Activated CD4-positive, alpha-beta T cell treated with anti-CD3 and anti-CD28 coated beads for 48 hours (primary cell): Measurements from ENCODE around the gene RASGEF1C.
"Not testable (repeated sequence)": the region's sequence is repeated elsewhere in the genome, so short reads cannot be mapped to it uniquely, and the experiment has no call there.

Experiments
- DNase-seq: peaks from one replicate; pipeline ENCODE4 v3.0.0-alpha.2; 2020

The RASGEF1C gene

DNA sequence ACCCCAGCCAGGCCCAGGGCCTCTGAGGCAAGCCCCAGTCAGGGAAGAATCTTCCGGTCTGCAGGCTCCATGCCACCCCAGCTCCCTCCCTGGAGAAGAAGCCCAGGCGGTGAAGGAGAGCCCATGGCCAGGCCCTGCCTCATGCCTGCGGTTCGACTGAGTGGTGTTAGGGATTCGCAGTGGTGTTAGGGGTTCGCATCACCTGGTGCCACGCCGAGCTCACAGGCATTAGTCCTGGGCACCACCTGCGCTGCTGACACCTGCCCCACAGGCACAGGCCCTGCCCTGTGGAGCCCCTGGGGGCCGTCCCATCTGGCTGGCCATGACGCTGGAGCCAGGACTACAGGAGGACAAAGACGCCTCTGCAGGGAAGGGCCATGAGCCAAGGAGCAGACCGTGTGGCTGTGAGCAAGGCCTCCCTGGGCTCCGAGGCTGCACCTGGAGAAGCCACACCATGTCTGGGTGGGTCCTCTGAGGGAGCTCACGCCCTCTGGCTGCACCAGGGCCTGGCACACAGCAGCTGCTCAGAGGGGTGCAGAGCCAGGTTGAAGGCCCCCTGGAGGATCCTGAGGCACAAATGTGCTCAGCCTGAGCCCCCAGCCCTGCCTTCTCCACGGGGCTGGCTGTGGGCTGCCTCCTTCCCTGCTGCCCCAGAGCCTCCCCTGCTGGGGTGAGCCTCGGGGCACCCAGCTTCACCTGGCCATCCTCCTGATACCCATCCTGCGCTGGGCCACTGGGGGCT lies 109.8 kb downstream of the RASGEF1C start:
- no peak for DNase-seq

DNA sequence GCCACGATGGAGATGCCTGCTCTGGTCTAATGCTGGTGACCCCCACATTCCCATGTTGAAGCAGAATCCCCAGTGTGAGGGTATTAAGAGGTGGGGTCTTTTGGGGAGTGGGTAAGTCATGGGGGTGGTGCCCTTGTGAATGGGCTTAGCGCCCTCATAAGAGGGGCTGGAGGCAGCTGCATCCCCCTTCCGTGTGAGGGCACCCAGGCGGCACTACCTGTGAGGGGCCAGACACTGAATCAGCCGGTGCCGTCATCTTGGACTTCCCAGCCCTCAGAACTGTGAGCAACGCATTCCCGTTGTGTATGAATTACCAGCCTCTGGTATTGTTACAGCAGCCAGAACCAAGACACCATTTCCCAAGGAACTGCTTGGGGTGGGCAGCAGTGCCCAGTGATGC lies 110.5 kb downstream of the RASGEF1C start:
- no peak for DNase-seq

DNA sequence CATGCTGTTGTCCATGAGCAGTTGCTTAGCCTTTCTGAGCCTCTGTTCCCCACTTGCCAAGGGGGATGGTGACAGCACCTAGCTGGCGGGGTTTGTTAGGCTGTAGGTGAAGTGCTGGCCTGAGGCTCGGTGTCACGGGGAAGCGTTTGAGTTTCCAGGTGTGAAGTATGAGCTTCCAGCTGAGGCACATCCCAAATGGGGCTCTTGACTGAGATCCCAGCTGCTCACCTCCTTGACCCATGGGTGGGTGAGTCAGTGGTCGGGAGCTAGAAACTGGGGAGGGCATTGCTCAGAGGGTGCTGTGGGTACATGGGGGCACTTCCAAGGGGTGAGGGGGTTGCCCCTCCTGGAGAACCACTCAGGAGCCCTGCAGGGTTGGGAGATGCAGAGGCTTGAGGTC lies 111.1 kb downstream of the RASGEF1C start:
- DNase-seq: no peak

DNA sequence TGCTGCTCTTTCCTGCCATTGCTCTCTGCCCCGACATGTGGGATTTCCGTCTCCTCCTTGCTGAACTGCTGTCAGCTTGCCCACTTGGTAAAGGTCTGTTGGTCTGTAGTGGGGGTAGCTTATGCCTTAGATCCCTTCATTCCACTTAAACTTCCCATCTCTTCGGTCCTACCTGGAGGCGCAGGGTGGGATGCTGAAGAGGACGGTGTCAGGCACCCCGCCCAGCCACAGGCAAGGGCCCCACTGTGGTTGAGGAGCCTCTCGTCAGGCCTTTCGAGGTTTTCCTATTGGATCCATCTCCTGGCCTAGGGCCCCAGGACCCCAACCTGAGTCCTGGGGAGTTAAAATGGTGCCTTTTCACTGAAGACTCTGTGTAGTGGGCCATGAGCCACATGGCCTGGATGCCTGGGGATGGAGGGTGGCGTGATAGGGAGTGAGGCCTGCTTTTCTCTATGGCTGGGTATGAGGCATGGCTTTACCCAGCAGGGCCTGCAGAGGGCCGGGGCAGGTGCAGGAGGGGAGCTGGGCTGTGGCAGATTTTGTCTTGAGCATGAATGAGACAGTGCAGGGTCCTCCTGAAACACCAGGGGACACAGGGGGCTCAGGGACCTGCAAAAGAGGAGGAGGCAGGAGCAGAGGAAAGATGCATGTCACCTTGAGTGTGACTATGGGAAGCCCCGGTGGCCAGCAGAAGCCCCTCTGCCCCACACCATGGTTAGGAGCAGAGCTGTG lies 111.7 kb downstream of the RASGEF1C start:
- DNase-seq: no peak

DNA sequence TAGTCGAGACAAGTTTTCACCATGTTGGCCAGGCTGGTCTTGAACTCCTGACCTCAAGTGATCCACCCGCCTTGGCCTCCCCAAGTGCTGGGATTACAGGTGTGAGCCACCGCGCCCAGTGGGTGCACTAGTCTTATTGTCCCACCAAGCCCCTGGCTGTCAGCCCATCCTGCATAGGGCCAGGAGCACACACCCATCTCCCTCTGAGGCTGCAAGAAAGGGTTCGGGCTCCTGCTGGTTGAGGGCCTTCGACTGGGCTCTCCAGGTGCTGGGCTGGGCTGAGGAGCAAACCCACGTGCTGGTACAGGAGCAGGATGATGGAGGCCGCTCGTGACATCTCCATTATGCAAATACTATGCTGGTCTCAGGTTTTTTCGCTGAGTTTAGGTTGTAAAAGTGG lies 112.4 kb downstream of the RASGEF1C start:
- DNase-seq: no peak

DNA sequence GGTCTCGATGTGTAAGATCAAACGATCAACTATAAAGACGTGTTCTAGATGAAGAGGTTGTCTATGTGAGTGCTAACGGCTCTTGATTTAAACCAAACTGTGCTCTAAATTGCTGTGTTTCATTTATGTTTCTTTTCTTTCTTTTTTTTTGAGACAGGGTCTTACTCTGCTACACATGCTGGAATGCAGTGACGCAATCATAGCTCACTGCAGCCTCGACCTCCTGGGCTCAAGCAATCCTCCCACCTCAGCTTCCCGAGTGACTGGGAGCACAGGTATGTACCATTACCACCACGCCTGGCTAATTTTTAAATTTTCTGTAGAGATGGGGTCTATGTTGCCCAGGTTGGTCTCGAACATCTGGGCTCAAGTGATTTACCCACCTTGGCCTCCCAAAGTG lies 113.5 kb downstream of the RASGEF1C start:
- DNase-seq: no peak

DNA sequence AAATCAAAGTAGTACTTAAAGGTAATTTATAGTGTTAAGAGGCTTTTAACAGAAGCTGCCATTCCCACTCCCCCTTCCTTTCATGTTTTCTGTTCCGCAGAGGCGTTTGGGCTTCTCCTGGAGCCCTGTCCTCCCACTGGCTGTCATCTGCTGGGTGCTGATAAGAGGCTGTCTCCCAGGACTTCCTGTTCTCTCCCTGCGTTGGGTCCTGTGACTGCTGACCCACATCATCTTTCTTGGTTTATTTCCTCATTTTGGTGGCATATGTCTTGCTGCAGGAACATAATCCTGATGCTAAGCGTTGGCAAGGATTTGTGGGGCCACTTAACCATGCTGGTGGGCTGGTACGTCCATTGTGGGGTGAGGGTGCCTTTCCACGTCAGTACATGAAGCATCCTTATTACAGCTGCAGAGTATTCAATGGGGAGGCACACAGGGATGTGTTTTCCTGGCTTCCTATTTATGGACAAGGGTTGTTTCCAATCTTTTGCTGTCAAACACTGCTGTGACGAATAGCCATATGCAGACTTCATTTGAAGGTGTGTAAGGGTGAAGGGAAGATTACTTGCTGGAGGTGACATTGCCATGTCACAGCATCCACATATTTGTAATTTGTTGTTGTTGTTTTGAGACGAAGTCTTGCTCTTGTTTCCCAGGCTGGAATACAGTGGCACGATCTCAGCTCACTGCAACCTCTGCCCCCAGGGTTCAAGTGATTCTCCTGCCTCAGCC lies 115.2 kb downstream of the RASGEF1C start:
- no peak for DNase-seq

DNA sequence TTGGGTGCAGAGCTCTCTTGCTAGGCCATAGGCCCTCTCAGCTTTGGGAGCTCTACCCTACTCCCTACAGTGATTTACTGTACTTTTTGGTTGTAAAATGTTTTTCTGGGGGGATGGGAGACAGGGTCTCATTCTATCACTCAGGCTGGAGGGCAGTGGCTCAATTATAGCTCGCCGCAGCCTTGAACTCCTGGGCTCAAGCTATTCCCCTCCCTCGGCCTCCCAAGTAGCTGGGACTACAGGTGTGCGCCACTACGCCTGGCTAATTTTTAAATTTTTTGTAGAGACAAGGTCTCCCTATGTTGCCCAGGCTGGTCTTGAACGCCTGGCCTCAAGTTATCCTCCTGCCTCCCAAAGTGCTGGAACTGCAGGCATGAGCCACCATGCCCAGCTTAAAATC lies 115.8 kb downstream of the RASGEF1C start:
- DNase-seq: no peak

DNA sequence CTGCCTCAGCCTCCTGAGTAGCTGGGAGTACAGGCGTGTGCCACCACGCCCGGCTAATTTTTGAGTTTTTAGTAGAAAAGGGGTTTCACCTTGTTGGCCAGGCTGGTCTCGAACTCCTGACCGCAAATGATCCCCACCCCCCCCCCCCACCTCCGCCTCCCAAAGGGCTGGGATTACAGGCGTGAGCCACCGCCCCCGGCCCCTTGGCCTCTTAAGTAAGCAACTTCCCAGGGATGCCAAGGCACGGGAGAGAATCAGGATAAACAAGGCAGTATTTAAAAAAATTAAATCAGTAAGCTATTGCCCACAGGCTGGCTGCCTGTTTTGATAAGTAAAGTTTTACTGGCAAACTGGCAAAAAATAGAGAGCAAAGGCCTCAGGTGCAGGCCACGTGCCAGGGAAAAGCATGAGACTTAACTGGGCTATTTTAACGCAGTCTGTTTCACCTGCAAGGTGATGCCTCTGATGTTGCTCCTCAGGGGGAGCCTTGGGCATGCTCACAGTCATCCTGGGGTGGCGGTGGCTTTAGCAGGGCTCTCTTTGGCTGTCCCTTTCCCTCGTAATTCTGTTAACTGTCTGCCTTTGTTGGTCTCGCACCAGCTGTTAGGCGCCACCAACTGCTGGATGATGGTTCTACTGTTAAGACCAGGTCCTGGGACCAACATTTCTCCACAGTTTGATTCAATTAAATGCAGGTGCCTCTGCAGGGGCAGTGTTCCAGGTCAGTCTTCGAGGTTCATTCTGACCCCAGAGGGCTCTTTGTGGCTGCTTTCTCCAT lies 118.1 kb downstream of the RASGEF1C start:
- DNase-seq: peak; percentile 35

DNA sequence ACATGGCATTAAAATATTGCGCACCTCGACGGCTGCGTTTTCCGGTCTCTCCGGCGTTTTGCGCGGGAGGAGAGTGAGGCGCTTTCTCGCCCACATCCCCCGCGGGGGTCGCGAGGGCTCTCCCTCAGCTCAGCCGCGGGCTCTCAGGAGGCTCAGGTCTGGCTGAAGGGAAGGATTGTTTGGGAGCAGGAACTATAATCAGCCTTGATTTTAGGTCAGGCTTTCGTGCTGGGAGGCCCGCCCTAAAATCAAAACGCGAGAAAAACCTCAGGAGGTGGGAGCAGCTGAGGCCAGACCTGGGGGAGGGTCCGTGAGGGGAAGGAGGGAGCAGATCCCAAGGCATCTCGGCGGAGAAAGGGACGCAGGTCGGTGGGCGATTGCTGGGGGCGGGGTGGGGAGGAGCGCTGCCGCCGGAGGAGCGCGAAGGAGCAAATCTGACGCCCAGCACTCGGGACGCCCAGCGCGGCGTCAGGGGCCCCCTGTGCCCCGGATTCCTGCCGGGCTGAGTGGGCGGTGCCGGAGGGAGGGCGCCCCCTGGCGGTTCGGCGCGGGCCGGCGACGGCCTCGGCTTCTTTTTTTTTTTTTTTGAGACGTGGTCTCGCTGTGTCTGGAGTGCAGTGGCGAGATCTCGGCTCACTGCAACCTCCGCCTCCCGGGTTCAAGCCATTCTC lies 118.8 kb downstream of the RASGEF1C start:
- DNase-seq: peak; percentile 86

DNA sequence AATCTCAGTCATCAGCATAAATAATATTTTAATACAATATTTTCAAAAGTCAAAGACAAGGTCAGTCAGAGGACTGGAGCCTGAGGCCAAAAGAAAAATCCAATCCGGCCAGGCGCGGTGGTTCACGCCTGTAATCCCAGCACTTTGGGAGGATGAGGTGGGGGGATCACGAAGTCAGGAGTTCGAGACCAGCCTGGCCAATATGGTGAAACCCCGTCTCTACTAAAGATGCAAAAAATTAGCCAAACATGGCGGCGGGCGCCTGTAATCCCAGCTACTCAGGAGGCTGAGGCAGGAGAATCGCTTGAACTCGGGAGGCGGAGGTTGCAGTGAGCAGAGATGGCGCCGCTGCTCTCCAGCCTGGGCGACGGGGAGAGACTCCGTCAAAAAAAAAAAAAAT lies 119.4 kb downstream of the RASGEF1C start:
- not testable (repeated sequence) for DNase-seq

DNA sequence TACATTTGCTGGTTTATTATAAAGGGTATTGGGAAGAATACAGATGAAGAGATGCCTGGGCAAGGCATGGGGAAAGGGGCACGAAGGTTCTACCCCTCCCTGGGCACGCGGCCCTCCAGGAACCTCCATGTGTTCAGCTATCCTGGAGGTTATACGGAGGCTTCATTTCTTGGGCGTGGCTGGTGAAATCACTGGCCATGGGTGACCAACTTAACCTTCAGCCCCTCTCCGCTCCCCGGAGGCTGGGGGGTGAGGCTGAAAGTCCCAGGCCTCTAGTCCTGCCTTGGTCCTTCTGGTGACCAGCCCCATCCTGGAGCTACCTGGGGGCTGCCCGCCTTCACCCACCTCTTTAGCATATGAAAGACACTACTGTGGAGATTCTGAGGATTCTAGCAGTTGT lies 120.5 kb downstream of the RASGEF1C start:
- no peak for DNase-seq

DNA sequence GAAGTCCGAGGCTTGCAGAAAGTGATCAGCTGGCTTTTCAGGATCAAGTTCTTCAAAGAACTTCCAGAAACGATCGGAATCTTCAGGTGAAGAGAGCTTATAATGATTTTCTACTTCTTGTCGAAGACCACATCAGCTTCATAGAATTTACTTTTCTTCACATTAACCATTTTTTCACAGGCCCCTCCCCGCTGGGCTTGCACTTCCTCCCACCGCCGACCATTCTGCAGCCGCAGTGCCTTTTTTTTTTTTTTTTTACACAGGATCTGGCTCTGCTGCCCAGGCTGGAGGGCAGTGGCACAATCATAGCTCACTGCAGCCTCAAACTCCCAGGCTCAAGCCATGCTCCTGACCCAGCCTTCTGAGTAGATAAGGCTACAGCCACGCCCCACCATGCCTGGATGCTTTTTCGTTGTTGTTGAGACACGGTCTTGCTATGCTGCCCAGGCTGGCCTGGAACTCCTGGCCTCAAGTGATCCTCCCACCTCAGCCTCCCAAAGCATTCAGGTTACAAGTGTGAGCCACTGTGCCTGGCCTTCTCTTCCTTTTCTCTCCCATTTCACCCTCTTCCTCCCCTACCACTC lies 122.1 kb downstream of the RASGEF1C start:
- no peak for DNase-seq

DNA sequence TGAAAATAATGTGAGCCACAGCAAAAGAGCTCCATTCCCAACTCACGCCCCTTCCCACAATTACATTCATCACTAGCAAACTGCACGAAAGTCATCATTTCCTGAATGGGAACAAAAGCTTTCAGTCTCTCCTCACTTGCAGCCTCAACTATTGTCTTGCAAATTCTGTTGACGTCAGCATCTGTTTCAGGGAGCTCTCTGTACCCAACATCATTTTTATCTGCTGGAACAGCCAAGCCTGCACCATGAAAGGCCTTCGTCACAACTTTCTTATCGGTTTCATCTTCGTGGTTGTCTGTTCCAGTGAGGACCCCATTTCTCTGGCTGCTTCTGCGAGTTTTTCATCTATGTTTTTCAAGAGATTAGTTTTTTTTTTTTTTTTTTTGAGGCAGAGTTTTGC lies 123.2 kb downstream of the RASGEF1C start:
- DNase-seq: no peak

DNA sequence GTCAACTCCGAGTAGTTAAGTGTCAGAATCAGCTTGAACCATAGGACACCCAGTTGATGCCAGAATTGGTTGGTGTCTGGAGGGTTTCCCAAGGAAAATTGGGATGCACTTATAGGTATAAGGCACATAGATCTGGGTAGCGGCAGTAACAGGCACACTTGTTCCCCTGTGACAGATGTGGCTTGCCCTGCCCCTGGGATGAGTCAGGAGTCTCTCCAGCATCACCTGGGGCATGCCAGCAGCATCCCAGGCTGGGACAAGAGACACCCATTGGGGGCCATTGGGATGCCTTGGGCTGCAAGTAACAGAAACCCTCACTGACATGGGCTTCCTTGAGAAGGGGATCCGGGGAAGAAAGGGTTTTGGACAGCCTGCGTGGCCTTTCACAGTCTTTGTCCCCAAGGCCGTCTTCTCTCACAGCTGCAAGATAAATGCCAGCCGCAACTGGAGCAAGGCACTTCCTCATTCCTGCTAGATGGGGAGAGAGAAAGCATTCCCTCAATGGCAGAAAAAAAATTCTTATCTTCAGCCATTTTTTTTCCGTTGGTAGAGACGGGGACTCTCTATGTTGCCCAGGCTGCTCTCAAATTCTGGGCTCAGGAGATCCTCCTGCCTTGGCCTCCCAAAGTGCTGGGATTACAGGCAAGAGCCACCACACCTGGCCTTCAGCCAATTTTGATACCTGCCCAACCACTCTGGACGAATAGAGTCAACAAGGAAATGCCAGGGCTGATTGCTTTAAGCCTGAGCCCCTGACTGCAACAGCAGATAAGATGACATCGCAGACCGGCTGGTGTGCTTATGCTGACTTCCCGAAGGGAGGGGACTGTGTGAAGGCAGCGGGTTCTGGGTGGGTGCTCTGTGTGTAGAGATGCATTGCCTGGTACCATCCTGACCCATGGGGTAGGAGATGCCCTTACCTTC lies 124.1 kb downstream of the RASGEF1C start:
- DNase-seq: no peak

DNA sequence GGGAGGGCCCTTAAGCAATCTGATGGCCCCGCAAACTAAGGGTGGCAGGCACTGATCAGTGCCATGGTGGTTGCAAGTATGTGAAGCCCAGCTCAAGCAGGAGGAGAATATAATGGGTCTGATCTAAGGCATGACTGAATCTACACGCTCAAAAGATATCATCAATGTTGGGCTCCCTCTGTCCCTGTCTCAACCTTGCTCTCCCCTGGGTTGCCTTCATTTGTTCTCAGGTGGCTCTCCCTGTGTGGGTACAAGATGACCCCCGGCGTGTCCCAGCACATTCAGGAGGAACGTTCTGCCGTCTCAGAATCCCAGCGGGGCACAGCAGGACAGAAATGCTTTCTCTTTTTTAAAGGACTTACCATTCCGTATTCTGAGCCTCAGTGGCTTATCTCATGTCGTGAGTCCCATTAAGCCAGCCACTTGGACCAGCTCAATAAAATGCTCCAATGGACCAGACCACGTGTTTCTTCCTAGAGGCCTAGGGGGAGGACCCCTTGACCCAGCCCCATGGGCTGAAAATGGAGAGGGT lies 125.4 kb downstream of the RASGEF1C start:
- DNase-seq: no peak

DNA sequence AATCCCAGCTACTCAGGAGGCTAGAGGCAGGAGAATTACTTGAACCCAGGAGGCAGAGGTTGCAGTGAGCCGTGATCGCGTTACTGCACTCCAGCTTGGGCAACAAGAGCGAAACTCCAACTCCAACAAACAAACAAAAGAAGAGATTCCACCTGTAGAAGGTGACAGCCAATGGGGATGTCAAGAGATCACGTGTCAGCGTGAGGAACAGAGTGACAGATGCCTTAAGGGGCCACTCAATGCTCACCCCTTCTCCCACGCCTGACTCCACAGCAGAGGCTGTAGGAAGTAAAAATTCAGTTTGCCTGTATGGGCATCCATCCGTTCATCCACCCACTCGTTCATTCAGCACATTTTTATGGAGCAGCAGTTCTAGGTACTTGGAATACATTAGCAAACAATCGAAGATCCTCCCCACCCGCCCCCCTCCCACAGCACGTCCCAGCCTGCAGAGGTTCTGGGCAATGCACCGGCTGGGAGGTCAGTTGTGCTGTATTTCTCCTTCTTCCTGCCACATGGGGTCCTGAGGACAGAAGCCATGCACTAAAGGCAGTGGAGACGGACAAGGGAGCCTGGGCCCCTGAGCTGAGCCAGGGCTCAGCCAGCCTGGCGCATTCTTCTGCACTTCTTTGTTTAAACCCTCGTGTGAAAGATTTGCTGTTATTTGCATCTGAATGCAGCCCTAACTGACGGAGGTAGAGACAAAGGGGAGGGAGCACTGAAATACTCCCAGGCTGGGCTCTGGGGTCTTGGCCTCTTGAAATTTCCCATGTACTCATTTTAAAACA lies 126.2 kb downstream of the RASGEF1C start:
- DNase-seq: no peak

DNA sequence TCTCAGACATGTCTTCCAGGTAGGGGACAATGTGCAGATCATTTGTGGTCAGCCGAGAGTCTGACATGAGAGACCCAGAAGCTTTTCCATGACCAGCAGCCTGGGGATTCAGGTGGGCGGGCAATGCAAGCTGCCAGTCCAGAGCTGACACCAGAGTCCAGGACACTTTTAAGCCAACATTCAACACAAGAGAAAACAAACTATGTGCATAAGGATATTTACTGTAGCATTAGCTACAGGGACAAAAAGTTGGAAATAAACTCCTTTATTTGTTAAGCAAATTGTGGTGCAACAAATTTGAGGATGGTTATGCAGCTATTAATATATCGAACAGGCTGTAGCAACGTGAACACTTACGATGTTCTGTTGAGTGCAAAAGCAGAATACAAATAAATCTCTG lies 127.5 kb downstream of the RASGEF1C start:
- no peak for DNase-seq

DNA sequence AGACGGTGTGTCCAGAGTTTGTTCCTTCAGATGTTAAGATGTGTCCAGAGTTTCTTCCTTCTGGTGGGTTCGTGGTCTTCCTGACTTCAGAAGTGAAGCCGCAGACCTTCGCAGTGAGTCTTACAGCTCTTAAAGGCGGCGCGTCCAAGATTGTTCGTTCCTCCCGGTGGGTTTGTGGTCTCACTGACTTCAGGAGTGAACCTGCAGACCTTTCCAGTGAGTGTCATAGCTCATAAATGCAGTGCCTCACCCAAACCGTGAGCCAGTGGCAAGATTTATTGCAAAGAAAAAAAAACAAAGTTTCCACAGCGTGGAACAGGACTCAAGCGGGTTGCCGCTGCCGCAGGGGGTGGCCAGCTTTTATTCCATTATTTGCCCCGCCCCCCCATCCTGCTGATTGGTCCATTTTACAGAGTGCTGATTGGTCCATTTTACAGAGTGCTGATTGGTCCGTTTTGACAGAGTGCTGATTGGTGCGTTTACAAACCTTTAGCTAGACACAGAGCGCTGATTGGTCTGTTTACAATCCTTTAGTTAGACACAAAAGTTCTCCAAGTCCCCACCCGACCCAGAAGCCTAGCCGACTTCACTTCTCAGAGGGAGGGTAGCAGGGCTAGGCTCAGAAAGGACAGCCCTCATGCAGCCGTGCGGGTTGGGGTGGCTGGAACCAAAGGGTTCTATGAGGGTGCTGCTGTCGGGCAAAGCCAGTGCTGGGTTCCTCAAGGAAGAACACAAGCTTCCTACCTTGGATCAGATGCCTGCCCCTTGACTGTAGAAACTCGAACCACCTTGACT lies 128.3 kb downstream of the RASGEF1C start:
- peak; percentile 71 for DNase-seq
